GM12878 (cell line): Measurements from ENCODE around the gene ZNF148.

Experiments used
- CTCF ChIP-seq, 3 experiments: IDR thresholded peaks in 2 of 3; conservative IDR thresholded peaks in 1 of 3; 2 replicates each; pipeline ENCODE4 v1.5.1; 2011; ENCODE audit warnings: low read depth in 3 of 3, low read length in 3 of 3, mild to moderate bottlenecking in 3 of 3, control low read depth in 2 of 3, moderate library complexity in 2 of 3, inconsistent platforms in 1 of 3, mixed read lengths in 1 of 3; ENCODE audit not compliant: control insufficient read depth in 2 of 3, insufficient read depth in 1 of 3; ENCODE audit errors: extremely low read depth in 1 of 3
- GABPA ChIP-seq: IDR thresholded peaks from 2 replicates; pipeline ENCODE4 v1.6.1; 2014; ENCODE audit warnings: antibody characterized with exemption, low read depth, mild to moderate bottlenecking, inconsistent platforms
- MEF2A ChIP-seq: IDR thresholded peaks from 2 replicates; pipeline ENCODE4 v1.6.1; 2011; ENCODE audit warnings: low read depth, mild to moderate bottlenecking, low read length, moderate library complexity; ENCODE audit not compliant: insufficient read depth
- MYC ChIP-seq: IDR thresholded peaks from 2 replicates; pipeline ENCODE4 v1.6.1; 2011; ENCODE audit warnings: mild to moderate bottlenecking, low read length, moderate library complexity, inconsistent platforms; ENCODE audit not compliant: insufficient read depth, insufficient replicate concordance, insufficient read length, severe bottlenecking
- NFYB ChIP-seq: IDR thresholded peaks from 2 replicates; pipeline ENCODE4 v1.6.1; 2011; ENCODE audit warnings: low read depth, mild to moderate bottlenecking, low read length, improper control_type of control experiment, moderate library complexity; ENCODE audit not compliant: insufficient read depth
- POLR2A ChIP-seq: IDR thresholded peaks from 2 replicates; pipeline ENCODE4 v1.6.1; 2011; ENCODE audit warnings: low read depth, mild to moderate bottlenecking, low read length
- REST ChIP-seq: IDR thresholded peaks from 2 replicates; pipeline ENCODE4 v1.6.1; 2012; ENCODE audit warnings: mild to moderate bottlenecking, low read depth, low read length
- SREBF2 ChIP-seq: IDR thresholded peaks from 2 replicates; pipeline ENCODE4 v1.6.1; 2012; ENCODE audit warnings: mild to moderate bottlenecking, low read length
- USF2 ChIP-seq: IDR thresholded peaks from 2 replicates; pipeline ENCODE4 v1.6.1; 2011; ENCODE audit warnings: low read depth, low read length, improper control_type of control experiment, borderline replicate concordance

- no peak for TF ChIP-seq REST
- TF ChIP-seq MYC, result no peak
- no peak for TF ChIP-seq CTCF (IDR thresholded peaks at IDR 0.05 in 2 of 3, conservative IDR thresholded peaks at IDR 0.05 in 1 of 3; ENCODE audit: control insufficient read depth in 2 of 3, extremely low read depth in 1 of 3, insufficient read depth in 1 of 3, low read depth in 3 of 3, low read length in 3 of 3)
- no peak for TF ChIP-seq MEF2A
- TF ChIP-seq GABPA, result no peak
- TF ChIP-seq SREBF2, result no peak
- TF ChIP-seq POLR2A, result no peak
- TF ChIP-seq NFYB, result no peak
- TF ChIP-seq USF2, result no peak
Observed at GRCh38 chr3:125322917-125323316, 52.2 kb downstream of the ZNF148 start.
